Endothelial cell of umbilical vein (primary cell): ENCODE measurements around the gene SETD6. TPM values are rescaled to one million over a fixed set of nuclear protein-coding genes. Genes with fewer than 3 reads are reported as not detected.

Source experiments
- BruUV-seq: library from RNA; stranded (reverse); fragments of 400-500 nt; replicated peaks from 2 replicates; lab custom pipeline; 2021; lab: Mats Ljungman, UMichigan
- CTCF ChIA-PET: fragments of 300-600, 350-600 bp; sonication (Branson Sonifier 250); formaldehyde crosslinking; loops from one replicate; lab custom pipeline; 2021; ENCODE audit warnings: antibody characterized with exemption, inconsistent platforms; lab: Charles Lee
- POLR2A ChIA-PET: fragments of 300-600, 350-600 bp; sonication (Branson Sonifier 250); formaldehyde crosslinking; loops from one replicate; lab custom pipeline; 2021; ENCODE audit warnings: antibody characterized with exemption, inconsistent platforms; lab: Charles Lee
- DNase-seq: peaks from one replicate; pipeline ENCODE4 v3.0.0-alpha.2; 2011; ENCODE audit warnings: low read depth, low spot score
- FAIRE-seq: peaks from 2 replicates; lab custom pipeline; 2011; peaks lifted over from hg19 to GRCh38; lab: Jason Lieb, UNC
- H2AFZ ChIP-seq: 2 replicates; pipeline ENCODE4 v1.6.0; 2012; ENCODE audit warnings: low read depth, low read length, control low read depth, inconsistent platforms
- H3K27ac ChIP-seq: 2 replicates; pipeline ENCODE4 v1.5.1; 2011; ENCODE audit warnings: low read depth, mild to moderate bottlenecking, control low read depth, low read length, moderate library complexity; ENCODE audit not compliant: insufficient read depth
- H3K27me3 ChIP-seq, 2 experiments: 2 replicates each; pipeline versions ENCODE4 v1.6.0 to v1.6.1; 2011; ENCODE audit warnings: low read length in 2 of 2, mixed read lengths in 1 of 2; ENCODE audit not compliant: control insufficient read depth in 2 of 2, insufficient read depth in 2 of 2
- H3K36me3 ChIP-seq, 2 experiments: 2 replicates in 1 of 2; 3 replicates in 1 of 2; pipeline ENCODE4 v1.5.1; 2011; ENCODE audit warnings: low read length in 2 of 2, mild to moderate bottlenecking in 1 of 2, moderate library complexity in 1 of 2; ENCODE audit not compliant: control insufficient read depth in 2 of 2, insufficient read depth in 2 of 2; ENCODE audit errors: extremely low read depth in 1 of 2
- H3K4me1 ChIP-seq: 3 replicates; pipeline ENCODE4 v1.5.1; 2011; ENCODE audit warnings: mild to moderate bottlenecking, low read length; ENCODE audit not compliant: control insufficient read depth, insufficient read depth; ENCODE audit errors: extremely low read depth
- H3K4me2 ChIP-seq: 2 replicates; pipeline ENCODE4 v1.6.1; 2011; ENCODE audit warnings: low read length, control low read depth, mixed read lengths; ENCODE audit not compliant: insufficient read depth
- H3K4me3 ChIP-seq, 3 experiments: fragments of 200-600 bp in 1 of 3; sonication (generic), shearing (Covaris generic) in 1 of 3; replicated peaks in 1 of 3; 2 replicates each; pipeline ENCODE4 v1.5.1; 2011 to 2016; ENCODE audit warnings: control low read depth in 3 of 3, low read length in 3 of 3, mild to moderate bottlenecking in 2 of 3, inconsistent platforms in 1 of 3, low read depth in 1 of 3, moderate library complexity in 1 of 3; ENCODE audit not compliant: insufficient read depth in 1 of 3
- H3K79me2 ChIP-seq: 2 replicates; pipeline ENCODE4 v1.6.0; 2012; ENCODE audit warnings: low read length, inconsistent platforms; ENCODE audit not compliant: control insufficient read depth, insufficient read depth
- H3K9ac ChIP-seq: replicated peaks from 2 replicates; pipeline ENCODE3; 2011; ENCODE audit warnings: low read length, control low read depth; ENCODE audit not compliant: insufficient read depth; ENCODE audit errors: extremely low read depth
- H3K9me1 ChIP-seq: replicated peaks from 3 replicates; pipeline ENCODE4 v1.6.0; 2011; ENCODE audit warnings: mild to moderate bottlenecking, low read length; ENCODE audit not compliant: control insufficient read depth, insufficient read depth; ENCODE audit errors: extremely low read depth
- H3K9me3 ChIP-seq: replicated peaks from 2 replicates; pipeline ENCODE4 v1.5.1; 2012; ENCODE audit warnings: low read length, inconsistent platforms; ENCODE audit not compliant: control insufficient read depth, insufficient read depth
- H4K20me1 ChIP-seq: replicated peaks from 2 replicates; pipeline ENCODE3; 2011; ENCODE audit warnings: mild to moderate bottlenecking, low read length; ENCODE audit not compliant: control insufficient read depth, insufficient read depth; ENCODE audit errors: extremely low read depth
- EZH2 ChIP-seq: IDR thresholded peaks from 2 replicates; pipeline ENCODE4 v1.6.1; 2012; ENCODE audit warnings: borderline replicate concordance, low read depth, mild to moderate bottlenecking, moderate library complexity, low read length, inconsistent platforms; ENCODE audit not compliant: severe bottlenecking
- FOS ChIP-seq: IDR thresholded peaks from 2 replicates; pipeline ENCODE4 v1.6.1; 2011; ENCODE audit warnings: mild to moderate bottlenecking, low read length, moderate library complexity, borderline replicate concordance; ENCODE audit not compliant: insufficient read depth
- GATA2 ChIP-seq: IDR thresholded peaks from 2 replicates; pipeline ENCODE4 v1.7.0; 2011; ENCODE audit warnings: low read depth, mild to moderate bottlenecking, moderate library complexity, mixed read lengths, low read length; ENCODE audit not compliant: insufficient read length, insufficient read depth
- JUN ChIP-seq: IDR thresholded peaks from 2 replicates; pipeline ENCODE4 v1.6.1; 2011; ENCODE audit warnings: borderline replicate concordance, low read depth; ENCODE audit not compliant: insufficient read length, insufficient read depth
- POLR2A ChIP-seq: IDR thresholded peaks from 2 replicates; pipeline ENCODE4 v1.6.1; 2012; ENCODE audit warnings: low read depth, mild to moderate bottlenecking, control low read depth, low read length
- POLR2AphosphoS5 ChIP-seq: IDR thresholded peaks from 2 replicates; pipeline ENCODE4 v1.6.1; 2012; ENCODE audit warnings: low read depth, mild to moderate bottlenecking, control low read depth, low read length, moderate library complexity; ENCODE audit not compliant: insufficient read depth
- dilution Hi-C: fragments of 300-500 bp; cut with MboI; formaldehyde crosslinking; loops from one replicate; pipeline ENCODE4 v1.15.0; 2019; ENCODE audit warnings: low sequenced_read_pairs; ENCODE audit not compliant: extremely low pct_ligation_motif_present
- intact Hi-C: fragments of 100-400 bp; cut with micrococcal nuclease; formaldehyde crosslinking; loops from one replicate; pipeline ENCODE4 v1.10.0; 2022
- polyA plus RNA-seq, 4 experiments: library from polyadenylated mRNA; depleted of rRNA in 3 of 4; stranded (reverse) in 3 of 4; unstranded in 1 of 4; fragments of >200 nt; gene quantifications; 2 replicates each; pipeline versions ENCODE4 v1.2.1 to v1.2.3, GENCODE V29; 2011 to 2012; ENCODE audit warnings: missing spikeins in 1 of 4
- total RNA-seq: library from RNA; stranded (reverse); gene quantifications from 2 replicates; pipeline ENCODE4 v1.2.3, GENCODE V29; 2021
- TF ChIP-seq, protein P1 (sequence below): IDR thresholded peaks from 2 replicates; pipeline ENCODE4 v1.6.1; 2011; ENCODE audit not compliant: insufficient read depth, insufficient read length

The SETD6 gene
- total and polyA plus RNA-seq, 2 donors (not counting 3 experiments of a cell fraction or from before 2014, with no cell fraction given) = 10.2 to 16.4 TPM

DNA sequence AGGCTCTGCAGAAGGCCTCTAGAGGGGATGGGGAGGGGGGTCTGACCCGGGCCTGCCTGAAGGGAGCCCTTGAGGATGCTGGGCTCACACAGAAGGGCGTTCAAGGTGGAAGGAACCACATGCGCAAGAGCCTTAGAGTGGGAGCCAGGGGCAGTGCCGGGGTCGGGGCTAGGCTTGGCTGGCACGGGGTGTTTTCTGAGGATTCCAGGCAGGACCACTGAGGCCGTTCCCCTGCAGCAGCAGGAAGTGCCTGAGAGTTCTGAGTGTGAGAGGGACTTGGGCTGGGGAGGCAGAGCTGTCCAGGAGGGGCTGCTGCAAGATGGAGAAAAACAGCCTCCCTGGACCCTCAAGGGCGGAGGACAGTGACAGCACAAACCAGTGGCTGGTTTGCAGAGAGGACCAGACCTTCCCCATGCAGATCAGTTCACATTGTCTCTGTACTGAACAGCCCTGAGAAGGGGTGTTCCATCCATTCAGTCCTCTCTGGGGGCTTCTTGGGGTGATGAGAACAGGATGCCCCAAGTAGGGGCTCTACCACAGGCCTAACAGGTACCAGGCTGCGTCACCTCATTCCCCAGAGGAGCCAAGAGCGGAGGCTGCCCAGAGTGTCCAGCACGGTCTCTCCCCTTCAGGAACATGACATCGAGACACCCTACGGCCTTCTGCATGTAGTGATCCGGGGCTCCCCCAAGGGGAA lies 12.0 kb upstream of the SETD6 start:
- no peaks in the 10 kb centered on the region for H3K9me3 ChIP-seq
- dilution Hi-C loops = no loop called here
- DNase-seq (no peak), FAIRE-seq (no peak)
- intact Hi-C loops = no loop called here
- POLR2A ChIA-PET = no interaction called here
- H3K79me2 ChIP-seq = no peaks in the 10 kb centered on the region
- H3K4me2 ChIP-seq = no peak overlapping the region
- no peak overlapping the region for H3K9ac ChIP-seq
- H3K4me1 ChIP-seq = no peaks in the 10 kb centered on the region
- H3K9me1 ChIP-seq = no peaks in the 10 kb centered on the region
- no TSS peak for BruUV-seq
- no peak overlapping the region for H3K27ac ChIP-seq
- CTCF ChIA-PET = interaction anchor here (1.4 to 2.2 kb wide), 2 partner anchors 8 to 16 kb away, joined by 4 to 6 read pairs; no protein-coding TSS in a partner anchor
- H3K4me3 ChIP-seq = no peak overlapping the region
- no peaks in the 10 kb centered on the region for H3K27me3 ChIP-seq
- TF ChIP-seq JUN (no peak), FOS (no peak), EZH2 (no peak), POLR2AphosphoS5 (no peak), POLR2A (no peak), GATA2 (no peak)
- TF ChIP-seq, protein P1, sequence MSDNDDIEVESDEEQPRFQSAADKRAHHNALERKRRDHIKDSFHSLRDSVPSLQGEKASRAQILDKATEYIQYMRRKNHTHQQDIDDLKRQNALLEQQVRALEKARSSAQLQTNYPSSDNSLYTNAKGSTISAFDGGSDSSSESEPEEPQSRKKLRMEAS = no peak
- H2AFZ ChIP-seq = no peak overlapping the region
- H3K36me3 ChIP-seq = peaks cover 0 to 19% of the 10 kb centered on the region in 2 experiments
- no peaks in the 10 kb centered on the region for H4K20me1 ChIP-seq
